ENCODE data around the gene ARMH1. TPM values are rescaled to one million over a fixed set of nuclear protein-coding genes. Genes with fewer than 3 reads are reported as not detected.
"Not testable (repeated sequence)": the region's sequence is repeated elsewhere in the genome, so short reads cannot be mapped to it uniquely, and the experiment has no call there.

ARMH1 gene
- total RNA-seq, 1 donor from 2014 or later, result 0.78 TPM

- ATAC-seq (no peak), DNase-seq (ENCODE audit: missing footprints) (no peak)
- intact Hi-C loops (cut with DNase I), result no loop called here
Measured at GRCh38 chr1:44733784-44734183, 59.3 kb downstream of the ARMH1 start.

- intact Hi-C loops (cut with DNase I), result no loop called here
- DNase-seq (ENCODE audit: missing footprints) (no peak), ATAC-seq (no peak)
Measured at GRCh38 chr1:44735992-44736391, 61.5 kb downstream of the ARMH1 start.

- intact Hi-C loops (cut with DNase I), result loop anchor here (2.0 kb wide), 1 partner anchor 36 kb away; the partner anchor contains the start of gene RPS8
- ATAC-seq; DNase-seq (ENCODE audit: missing footprints): not testable (repeated sequence)
Measured at GRCh38 chr1:44738953-44739306, 64.4 kb downstream of the ARMH1 start.

GRCh38 chr1:44739307-44740178 is 65.0 kb downstream of the ARMH1 start, which contains the start of gene KIF2C:
TSS of gene KIF2C (plus strand) at chr1:44739837. CDS start at chr1:44739933, 96 bp downstream.
- intact Hi-C loops (cut with DNase I), result loop anchor here (2.0 kb wide), 1 partner anchor 35 kb away; the partner anchor contains the start of gene RPS8
- ATAC-seq, result peak; percentile 100
- peak; percentile 97 for DNase-seq (ENCODE audit: missing footprints)

- no peak for ATAC-seq
- intact Hi-C loops (cut with DNase I), result no loop called here
- no peak for DNase-seq (ENCODE audit: missing footprints)
Measured at GRCh38 chr1:44740179-44740617, 65.7 kb downstream of the ARMH1 start.

GRCh38 chr1:44743211-44743610 is 68.7 kb downstream of the ARMH1 start:
- no peak for DNase-seq (ENCODE audit: missing footprints)
- intact Hi-C loops (cut with DNase I), result no loop called here
- no peak for ATAC-seq

GRCh38 chr1:44747878-44748277 is 73.4 kb downstream of the ARMH1 start:
- intact Hi-C loops (cut with DNase I), result no loop called here
- DNase-seq (ENCODE audit: missing footprints) (no peak), ATAC-seq (no peak)

GRCh38 chr1:44757420-44757819 is 82.9 kb downstream of the ARMH1 start:
- no peak for ATAC-seq
- intact Hi-C loops (cut with DNase I), result no loop called here
- no peak for DNase-seq (ENCODE audit: missing footprints)

GRCh38 chr1:44759077-44759476 is 84.6 kb downstream of the ARMH1 start:
- ATAC-seq (no peak), DNase-seq (ENCODE audit: missing footprints) (no peak)
- intact Hi-C loops (cut with DNase I), result no loop called here

GRCh38 chr1:44760876-44761275 is 86.4 kb downstream of the ARMH1 start:
- ATAC-seq (no peak), DNase-seq (ENCODE audit: missing footprints) (no peak)
- intact Hi-C loops (cut with DNase I), result no loop called here

- intact Hi-C loops (cut with DNase I), result not testable (repeated sequence)
Measured at GRCh38 chr1:44766421-44766820, 91.9 kb downstream of the ARMH1 start.

More at GRCh38 chr1:44766421-44766820, 91.9 kb downstream of the ARMH1 start:
- DNase-seq (ENCODE audit: missing footprints); ATAC-seq: not testable (repeated sequence)

Other genes starting within 250 kb of the ARMH1 start
- 11.8 TPM for gene TMEM53, start 233 bp upstream of the ARMH1 start, total RNA-seq
- gene RNU5D-1, start 56.5 kb downstream of the ARMH1 start, total RNA-seq, result not detected
- 0.87 TPM for gene KIF2C, start 65.1 kb downstream of the ARMH1 start, total RNA-seq
- gene RPS8, start 100.8 kb downstream of the ARMH1 start, total RNA-seq, result 833 TPM
- gene BEST4, start 113.5 kb downstream of the ARMH1 start, total RNA-seq, result not detected
- gene PLK3, start 125.7 kb downstream of the ARMH1 start, total RNA-seq, result 6.4 TPM
- 1.0 TPM for gene DYNLT4, start 132.6 kb downstream of the ARMH1 start, total RNA-seq
- 2.8 TPM for gene BTBD19, start 133.8 kb downstream of the ARMH1 start, total RNA-seq
- gene PTCH2, start 168.5 kb downstream of the ARMH1 start, total RNA-seq, result 0.43 TPM

All from Right ventricle myocardium inferior (tissue), 1 donor.